ENCODE results near the gene GALR1.

GALR1 gene

GRCh38 chr18:77209587-77209986, 40.1 kb upstream of the GALR1 start (continued):
- TF ChIP-seq ZNF692 (tag by site-specific recombination; IDR thresholded peaks at IDR 0.05) (no peak), ZSCAN23 (tag by site-specific recombination; IDR thresholded peaks at IDR 0.05) (no peak), ZNF112 (tag by site-specific recombination; IDR thresholded peaks at IDR 0.05) (no peak), ZNF449 (tag by site-specific recombination; IDR thresholded peaks at IDR 0.05) (no peak), ZNF248 (tag by site-specific recombination; IDR thresholded peaks at IDR 0.05) (no peak)

- H3K4me3 ChIP-seq (ENCODE audit: low read depth, low read length): no peak overlapping the region
- H3K9me3 ChIP-seq (ENCODE audit: control insufficient read depth, insufficient read depth, low read depth, low read length): no peaks in the 10 kb centered on the region
- H3K4me1 ChIP-seq (ENCODE audit: control insufficient read depth, insufficient read depth, low read length): no peaks in the 10 kb centered on the region
- no peak for TF ChIP-seq ZNF416 (tag by site-specific recombination; IDR thresholded peaks at IDR 0.05)
- no peak for TF ChIP-seq ZSCAN16 (tag by site-specific recombination; IDR thresholded peaks at IDR 0.05)
- no peak for TF ChIP-seq ZNF785 (tag by site-specific recombination; IDR thresholded peaks at IDR 0.05)
- TF ChIP-seq ZNF138 (tag by site-specific recombination; IDR thresholded peaks at IDR 0.05; ENCODE audit: borderline replicate concordance): no peak
- TF ChIP-seq WT1 (tag by site-specific recombination; IDR thresholded peaks at IDR 0.05): no peak
- TF ChIP-seq ZNF629 (tag by site-specific recombination; IDR thresholded peaks at IDR 0.05): no peak
- no peak for TF ChIP-seq REPIN1 (tag by site-specific recombination; IDR thresholded peaks at IDR 0.05; ENCODE audit: low read depth)
- TF ChIP-seq GLIS1 (tag by site-specific recombination; IDR thresholded peaks at IDR 0.05): no peak
- no peak for TF ChIP-seq ZNF580 (tag by site-specific recombination; IDR thresholded peaks at IDR 0.05)
- TF ChIP-seq ZNF473 (tag by site-specific recombination; IDR thresholded peaks at IDR 0.05): no peak
- no peak for TF ChIP-seq ZNF354C (tag by site-specific recombination; IDR thresholded peaks at IDR 0.05; ENCODE audit: borderline replicate concordance, low read depth)
- TF ChIP-seq ZNF335 (tag by site-specific recombination; conservative IDR thresholded peaks at IDR 0.05): no peak
- TF ChIP-seq ZNF280C (tag by site-specific recombination; IDR thresholded peaks at IDR 0.05): no peak
- TF ChIP-seq ZNF157 (tag by site-specific recombination; IDR thresholded peaks at IDR 0.05): no peak
- ChIA-PET POLR2A (no interaction called here), CTCF (interaction anchor here (0.6 to 3.7 kb wide), 7 partner anchors 9 to 483 kb away, joined by 3 to 18 read pairs (median 4); no protein-coding TSS in a partner anchor)
- no peaks in the 10 kb centered on the region for H3K36me3 ChIP-seq (ENCODE audit: control insufficient read depth in 2 of 2, insufficient read depth in 1 of 2, low read length in 2 of 2)
- H3K27ac ChIP-seq (ENCODE audit: extremely low read depth, low read depth, low read length): no peak overlapping the region
Observed at GRCh38 chr18:77210249-77210648, 39.4 kb upstream of the GALR1 start.

- POLR2A ChIA-PET: no interaction called here
- H3K4me1 ChIP-seq (ENCODE audit: control insufficient read depth, insufficient read depth, low read length): no peaks in the 10 kb centered on the region
- no peak overlapping the region for H3K4me3 ChIP-seq (ENCODE audit: low read depth, low read length)
- no peak overlapping the region for H3K27ac ChIP-seq (ENCODE audit: extremely low read depth, low read depth, low read length)
- CTCF ChIA-PET: interaction anchor here (0.6 to 1.0 kb wide), 3 partner anchors 11 to 516 kb away, joined by 3 to 4 read pairs (median 3); no protein-coding TSS in a partner anchor
- no peaks in the 10 kb centered on the region for H3K36me3 ChIP-seq (ENCODE audit: control insufficient read depth in 2 of 2, insufficient read depth in 1 of 2, low read length in 2 of 2)
- TF ChIP-seq SP2 (tag by site-specific recombination; IDR thresholded peaks at IDR 0.05): no peak
- TF ChIP-seq ZIC2 (tag by site-specific recombination; IDR thresholded peaks at IDR 0.05): peak; percentile 90
- no peaks in the 10 kb centered on the region for H3K9me3 ChIP-seq (ENCODE audit: control insufficient read depth, insufficient read depth, low read depth, low read length)
Observed at GRCh38 chr18:77218642-77219041, 31.0 kb upstream of the GALR1 start.
